B cell (primary cell): ENCODE measurements around the gene IQGAP1. TPM values are rescaled to one million over a fixed set of nuclear protein-coding genes. Genes with fewer than 3 reads are reported as not detected.

Experiments
- ATAC-seq: fragments of 200-7000 bp; cut with Tn5 transposase; one replicate; pipeline ENCODE4 v1.10.0; 2021; ENCODE audit warnings: low read depth, mild to moderate bottlenecking, moderate number of reproducible peaks, moderate library complexity
- CTCF ChIA-PET: fragments of 350-600 bp; sonication (Branson Sonifier 250); formaldehyde crosslinking; loops from one replicate; lab custom pipeline; 2021; ENCODE audit warnings: antibody characterized with exemption, inconsistent platforms; lab: Charles Lee
- POLR2A ChIA-PET: fragments of 350-600 bp; sonication (Branson Sonifier 250); formaldehyde crosslinking; loops from one replicate; lab custom pipeline; 2021; ENCODE audit warnings: antibody characterized with exemption; lab: Charles Lee
- DNase-seq: peaks from one replicate; pipeline ENCODE4 v3.0.0; 2013
- H2AFZ ChIP-seq: 2 replicates; pipeline ENCODE4 v1.6.1; 2012; ENCODE audit warnings: mild to moderate bottlenecking, low read depth, low read length; ENCODE audit not compliant: insufficient read depth, poor library complexity, severe bottlenecking
- H3K27ac ChIP-seq, 2 donors: 1 replicate in 1 of 2; 2 replicates in 1 of 2; pipeline ENCODE4 v1.5.1; 2012 to 2013; ENCODE audit warnings: low read length in 2 of 2, mild to moderate bottlenecking in 2 of 2, moderate library complexity in 1 of 2
- H3K27me3 ChIP-seq, 4 experiments: fragments of 200-600 bp in 1 of 4; sonication (generic) in 1 of 4; replicated peaks in 1 of 4; 1 replicate in 2 of 4; 2 replicates in 2 of 4; pipeline versions ENCODE4 v1.6.1 to v1.7.0; 2013 to 2016; ENCODE audit warnings: low read length in 3 of 4, mild to moderate bottlenecking in 2 of 4, mixed read lengths in 1 of 4, moderate library complexity in 1 of 4; ENCODE audit not compliant: insufficient read depth in 4 of 4, control insufficient read depth in 3 of 4; ENCODE audit errors: control extremely low read depth in 1 of 4
- H3K36me3 ChIP-seq, 2 experiments: replicated peaks in 1 of 2; 1 replicate in 1 of 2; 2 replicates in 1 of 2; pipeline versions ENCODE4 v1.6.1 to v1.7.1; 2013; ENCODE audit warnings: low read length in 1 of 2; ENCODE audit not compliant: insufficient read depth in 2 of 2, control insufficient read depth in 1 of 2; ENCODE audit errors: control extremely low read depth in 1 of 2, extremely low read depth in 1 of 2
- H3K4me1 ChIP-seq, 2 donors: fragments of 200-600 bp in 1 of 2; sonication (generic) in 1 of 2; 1 replicate in 1 of 2; 2 replicates in 1 of 2; pipeline versions ENCODE4 v1.5.1 to v1.6.1; 2013 to 2017; ENCODE audit warnings: low read length in 2 of 2; ENCODE audit not compliant: control insufficient read depth in 2 of 2, insufficient read depth in 2 of 2
- H3K4me2 ChIP-seq: replicated peaks from 2 replicates; pipeline ENCODE3; 2012; ENCODE audit warnings: mild to moderate bottlenecking, low read depth, low read length; ENCODE audit not compliant: poor library complexity, severe bottlenecking
- H3K4me3 ChIP-seq, 5 experiments: fragments of 200-600 bp in 1 of 5; sonication (generic) in 1 of 5; 1 replicate in 3 of 5; 2 replicates in 2 of 5; pipeline versions ENCODE4 v1.5.1 to v1.7.0; 2011 to 2016; ENCODE audit warnings: low read length in 4 of 5, mild to moderate bottlenecking in 4 of 5, low read depth in 2 of 5, control low read depth in 1 of 5, moderate library complexity in 1 of 5; ENCODE audit not compliant: insufficient read depth in 1 of 5; ENCODE audit errors: control extremely low read depth in 1 of 5, extremely low read depth in 1 of 5
- H3K79me2 ChIP-seq: fragments of 200-600 bp; sonication (generic); one replicate; pipeline ENCODE4 v1.6.0; 2016; ENCODE audit warnings: low read length; ENCODE audit not compliant: control insufficient read depth, insufficient read depth
- H3K9ac ChIP-seq: fragments of 200-600 bp; sonication (generic); 2 replicates; pipeline ENCODE4 v1.6.1; 2017; ENCODE audit warnings: mild to moderate bottlenecking, low read length, moderate library complexity
- H3K9me3 ChIP-seq, 3 donors: one replicate each; pipeline versions ENCODE4 v1.6.1 to v1.7.1; 2013; ENCODE audit warnings: low read length in 2 of 3; ENCODE audit not compliant: control insufficient read depth in 2 of 3, insufficient read depth in 1 of 3; ENCODE audit errors: control extremely low read depth in 1 of 3
- H4K20me1 ChIP-seq: 2 replicates; pipeline ENCODE4 v1.6.0; 2012; ENCODE audit warnings: mild to moderate bottlenecking, low read length; ENCODE audit not compliant: insufficient read depth, control insufficient read depth, poor library complexity, severe bottlenecking
- H3K27ac Mint-ChIP-seq: one replicate; pipeline ENCODE4 v1.8.0; 2021; ENCODE audit warnings: mixed read lengths
- H3K27me3 Mint-ChIP-seq: one replicate; pipeline ENCODE4 v1.8.0; 2021; ENCODE audit warnings: mixed read lengths
- H3K4me1 Mint-ChIP-seq: one replicate; pipeline ENCODE4 v1.8.0; 2021; ENCODE audit warnings: mixed read lengths
- H3K4me3 Mint-ChIP-seq: one replicate; pipeline ENCODE4 v1.8.0; 2021; ENCODE audit warnings: mixed read lengths
- H3K9me3 Mint-ChIP-seq: one replicate; pipeline ENCODE4 v1.8.0; 2022; ENCODE audit warnings: mixed read lengths; ENCODE audit not compliant: insufficient read depth
- EZH2 ChIP-seq: IDR thresholded peaks from 2 replicates; pipeline ENCODE4 v1.6.1; 2012; ENCODE audit warnings: borderline replicate concordance, low read depth, mild to moderate bottlenecking, moderate library complexity, low read length; ENCODE audit not compliant: insufficient read depth, poor library complexity, severe bottlenecking
- WGBS: methylation state at CpG from one replicate; pipeline ENCODE4 v1.1.5; 2013; ENCODE audit warnings: missing lambda C conversion rate; ENCODE audit not compliant: insufficient coverage; 5-methylcytosine and 5-hydroxymethylcytosine counted together
- intact Hi-C: fragments of 100-400 bp; cut with micrococcal nuclease; formaldehyde crosslinking; loops from one replicate; pipeline ENCODE4 v1.10.0; 2022
- polyA plus RNA-seq: library from polyadenylated mRNA; depleted of rRNA; stranded (reverse); fragments of >200 nt; gene quantifications from 2 replicates; pipeline ENCODE4 v1.2.3, GENCODE V29; 2012
- total RNA-seq, 2 donors: library from RNA; stranded (reverse); fragments of 120-200 nt in 1 of 2; gene quantifications; 1 replicate in 1 of 2; 2 replicates in 1 of 2; pipeline versions ENCODE4 v1.2.3 to v1.2.4, GENCODE V29; 2013 to 2022
- TF ChIP-seq, protein P1 (sequence below): fragments of 200-600 bp; IDR thresholded peaks from one replicate; pipeline ENCODE4 v1.8.0; 2022; ENCODE audit warnings: antibody characterized with exemption, mild to moderate bottlenecking

The IQGAP1 gene
- total and polyA plus RNA-seq, 2 donors (not counting 1 experiment from before 2014, with no cell fraction given): 49.7 to 216 TPM

DNA sequence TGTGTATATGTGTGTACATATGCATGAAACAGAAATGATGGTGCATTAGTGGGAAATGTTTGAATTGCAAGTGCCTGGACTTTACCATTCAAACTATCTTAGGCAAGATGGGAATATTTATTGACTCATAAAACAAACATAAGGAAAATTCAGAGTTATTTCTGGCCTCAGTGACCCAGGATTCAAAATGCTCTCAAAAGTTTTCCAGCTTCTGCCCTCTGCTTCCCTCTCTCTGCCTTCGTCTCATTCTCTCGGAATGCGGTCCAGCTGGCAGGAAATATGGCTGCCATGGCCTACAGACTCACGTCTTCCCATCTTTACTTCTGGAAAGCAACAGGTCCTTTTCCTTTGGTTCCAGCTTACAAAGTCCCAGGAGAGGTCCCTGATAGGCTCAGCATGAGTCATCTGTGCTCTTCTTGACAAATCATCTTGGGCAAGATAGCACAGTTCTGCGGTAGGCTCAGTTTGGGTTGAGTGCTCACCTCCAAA is 44.7 kb upstream of the IQGAP1 start:
- Histone ChIP-seq H2AFZ (no peak overlapping the region), H3K4me1 (peaks cover 8% of the 10 kb centered on the region in 2 donors), H3K4me3 (no peak overlapping the region), H3K9me3 (no peaks in the 10 kb centered on the region), H3K79me2 (no peaks in the 10 kb centered on the region), H4K20me1 (no peaks in the 10 kb centered on the region), H3K4me2 (no peak overlapping the region), H3K36me3 (no peaks in the 10 kb centered on the region), H3K27me3 (no peaks in the 10 kb centered on the region), H3K27ac (no peak overlapping the region), H3K9ac (no peak overlapping the region)
- WGBS: 90% methylated on average over 5 of the region's 5 CpGs
- ChIA-PET CTCF (interaction anchor here (0.7 kb wide), 1 partner anchor 53 kb away, joined by 3 read pairs; no protein-coding TSS in a partner anchor), POLR2A (no interaction called here)
- ATAC-seq (no peak), DNase-seq (no peak)
- no peak overlapping the region for H3K27ac Mint-ChIP-seq
- TF ChIP-seq EZH2: no peak
- TF ChIP-seq, protein P1, sequence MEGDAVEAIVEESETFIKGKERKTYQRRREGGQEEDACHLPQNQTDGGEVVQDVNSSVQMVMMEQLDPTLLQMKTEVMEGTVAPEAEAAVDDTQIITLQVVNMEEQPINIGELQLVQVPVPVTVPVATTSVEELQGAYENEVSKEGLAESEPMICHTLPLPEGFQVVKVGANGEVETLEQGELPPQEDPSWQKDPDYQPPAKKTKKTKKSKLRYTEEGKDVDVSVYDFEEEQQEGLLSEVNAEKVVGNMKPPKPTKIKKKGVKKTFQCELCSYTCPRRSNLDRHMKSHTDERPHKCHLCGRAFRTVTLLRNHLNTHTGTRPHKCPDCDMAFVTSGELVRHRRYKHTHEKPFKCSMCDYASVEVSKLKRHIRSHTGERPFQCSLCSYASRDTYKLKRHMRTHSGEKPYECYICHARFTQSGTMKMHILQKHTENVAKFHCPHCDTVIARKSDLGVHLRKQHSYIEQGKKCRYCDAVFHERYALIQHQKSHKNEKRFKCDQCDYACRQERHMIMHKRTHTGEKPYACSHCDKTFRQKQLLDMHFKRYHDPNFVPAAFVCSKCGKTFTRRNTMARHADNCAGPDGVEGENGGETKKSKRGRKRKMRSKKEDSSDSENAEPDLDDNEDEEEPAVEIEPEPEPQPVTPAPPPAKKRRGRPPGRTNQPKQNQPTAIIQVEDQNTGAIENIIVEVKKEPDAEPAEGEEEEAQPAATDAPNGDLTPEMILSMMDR: no peak
- intact Hi-C loops: no loop called here
- H3K27me3 Mint-ChIP-seq: no peaks in the 10 kb centered on the region
- H3K9me3 Mint-ChIP-seq: no peaks in the 10 kb centered on the region
- H3K4me1 Mint-ChIP-seq: peaks cover 9% of the 10 kb centered on the region
- no peak overlapping the region for H3K4me3 Mint-ChIP-seq

DNA sequence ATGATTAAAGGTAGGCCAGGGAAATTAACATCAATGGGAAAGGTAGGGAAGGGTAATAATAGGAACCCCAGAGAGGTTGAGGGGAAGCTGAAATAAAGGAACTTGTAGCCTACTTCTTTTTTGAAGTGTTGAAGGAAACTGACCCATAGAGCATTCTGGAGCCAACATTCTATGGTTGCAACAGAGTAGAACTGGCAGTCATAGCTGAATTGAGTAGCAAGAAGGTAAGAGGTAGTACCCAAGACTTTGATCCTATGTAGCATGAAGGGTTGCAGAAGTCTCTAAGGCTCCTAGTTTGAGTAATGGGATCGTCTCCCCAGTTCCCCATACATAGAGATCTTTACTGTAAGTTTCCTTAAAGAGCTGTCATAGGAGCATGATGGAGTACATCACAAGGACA is 43.4 kb upstream of the IQGAP1 start:
- Histone ChIP-seq H3K79me2 (no peaks in the 10 kb centered on the region), H3K9me3 (no peaks in the 10 kb centered on the region), H3K27me3 (no peaks in the 10 kb centered on the region), H3K27ac (no peak overlapping the region), H3K4me1 (peaks cover 8% of the 10 kb centered on the region in 2 donors), H3K9ac (no peak overlapping the region), H3K36me3 (no peaks in the 10 kb centered on the region), H3K4me2 (no peak overlapping the region), H4K20me1 (no peaks in the 10 kb centered on the region), H3K4me3 (no peak overlapping the region), H2AFZ (no peak overlapping the region)
- Mint-ChIP-seq H3K4me3 (no peak overlapping the region), H3K4me1 (peaks cover 9% of the 10 kb centered on the region), H3K27ac (no peak overlapping the region), H3K27me3 (no peaks in the 10 kb centered on the region), H3K9me3 (no peaks in the 10 kb centered on the region)
- WGBS: no CpG with 5 or more reads among the region's 1 CpG
- ChIA-PET POLR2A (interaction anchor here (0.5 to 0.6 kb wide), 2 partner anchors 13 to 44 kb away, joined by 3 to 4 read pairs; no protein-coding TSS in a partner anchor), CTCF (interaction anchor here (0.9 to 1.6 kb wide), 2 partner anchors 16 to 25 kb away, joined by 4 read pairs; no protein-coding TSS in a partner anchor)
- ATAC-seq: no peak
- intact Hi-C loops: no loop called here
- DNase-seq: no peak
- TF ChIP-seq EZH2: no peak
- TF ChIP-seq, protein P1: no peak
